Mesodermal cell (in vitro differentiated cells): Measurements from ENCODE around the gene MFAP1.
"Not testable (repeated sequence)": the region's sequence is repeated elsewhere in the genome, so short reads cannot be mapped to it uniquely, and the experiment has no call there.

Source experiments
- H3K27ac ChIP-seq: 2 replicates; pipeline ENCODE4 v1.7.0; 2013; ENCODE audit warnings: mild to moderate bottlenecking, low read depth, low read length, moderate library complexity; ENCODE audit not compliant: severe bottlenecking
- H3K36me3 ChIP-seq: 2 replicates; pipeline ENCODE4 v1.7.1; 2013; ENCODE audit warnings: mild to moderate bottlenecking, low read length, moderate library complexity; ENCODE audit not compliant: control insufficient read depth, insufficient read depth
- H3K4me1 ChIP-seq: one replicate; pipeline ENCODE4 v1.7.1; 2013; ENCODE audit warnings: mild to moderate bottlenecking, low read length; ENCODE audit not compliant: insufficient read depth, control insufficient read depth, poor library complexity, severe bottlenecking
- H3K4me3 ChIP-seq: 2 replicates; pipeline ENCODE4 v1.7.0; 2013; ENCODE audit warnings: low read length, control low read depth, mild to moderate bottlenecking; ENCODE audit not compliant: insufficient read depth, poor library complexity, severe bottlenecking; ENCODE audit errors: extremely low read depth
- H3K9me3 ChIP-seq: 2 replicates; pipeline ENCODE4 v1.7.1; 2013; ENCODE audit warnings: mild to moderate bottlenecking, low read length, moderate library complexity; ENCODE audit not compliant: control insufficient read depth
- WGBS, 2 experiments: methylation state at CpG; one replicate each; pipeline ENCODE4 v1.1.5; 2013; ENCODE audit warnings: missing lambda C conversion rate in 2 of 2; ENCODE audit not compliant: insufficient coverage in 2 of 2; 5-methylcytosine and 5-hydroxymethylcytosine counted together

The MFAP1 gene

DNA sequence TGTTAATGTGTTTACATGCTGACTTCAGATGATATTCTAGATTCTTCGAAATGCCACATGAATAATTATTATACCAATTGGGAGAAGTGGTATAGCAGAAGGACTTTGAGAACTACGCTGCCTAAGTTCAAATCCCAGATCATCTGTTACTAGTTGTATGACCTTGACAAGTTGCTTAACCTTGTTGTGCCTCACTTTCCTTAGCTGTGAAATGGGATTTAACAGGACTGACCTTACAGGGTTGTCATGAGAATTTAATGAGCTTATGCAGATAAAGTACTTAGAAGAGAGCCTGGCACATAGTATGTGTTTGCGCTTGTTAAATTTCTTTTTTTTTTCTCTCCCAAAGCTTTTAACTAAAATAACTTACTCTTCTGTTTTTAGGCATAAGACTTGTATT, 26.8 kb upstream of the MFAP1 start:
- no peak overlapping the region for H3K27ac ChIP-seq
- no peaks in the 10 kb centered on the region for H3K9me3 ChIP-seq
- WGBS, 2 experiments: no CpG with 5 or more reads among the region's 3 CpGs
- no peak overlapping the region for H3K4me3 ChIP-seq
- peaks cover 33% of the 10 kb centered on the region for H3K36me3 ChIP-seq
- no peaks in the 10 kb centered on the region for H3K4me1 ChIP-seq

DNA sequence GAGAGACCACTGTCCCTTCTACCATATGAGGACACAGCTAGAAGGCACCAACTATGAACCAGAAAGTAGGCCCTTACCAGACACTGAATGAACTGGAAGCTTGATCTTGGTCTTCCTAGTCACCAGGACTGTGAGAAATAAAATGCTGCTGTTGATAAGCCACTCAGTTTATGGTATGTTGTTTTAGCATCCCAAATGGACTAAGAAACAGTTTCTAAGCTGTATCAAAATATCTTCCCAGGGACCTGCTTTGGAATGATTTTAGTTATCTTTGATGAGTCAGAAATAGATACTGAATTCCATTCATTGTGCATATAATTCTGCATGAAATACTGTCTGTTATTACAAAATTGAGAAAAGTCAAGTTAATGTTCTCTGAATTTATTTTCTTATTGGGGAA, 20.9 kb upstream of the MFAP1 start:
- H3K9me3 ChIP-seq: no peaks in the 10 kb centered on the region
- no peak overlapping the region for H3K27ac ChIP-seq
- peaks cover 26% of the 10 kb centered on the region for H3K36me3 ChIP-seq
- H3K4me3 ChIP-seq: no peak overlapping the region
- H3K4me1 ChIP-seq: no peaks in the 10 kb centered on the region

DNA sequence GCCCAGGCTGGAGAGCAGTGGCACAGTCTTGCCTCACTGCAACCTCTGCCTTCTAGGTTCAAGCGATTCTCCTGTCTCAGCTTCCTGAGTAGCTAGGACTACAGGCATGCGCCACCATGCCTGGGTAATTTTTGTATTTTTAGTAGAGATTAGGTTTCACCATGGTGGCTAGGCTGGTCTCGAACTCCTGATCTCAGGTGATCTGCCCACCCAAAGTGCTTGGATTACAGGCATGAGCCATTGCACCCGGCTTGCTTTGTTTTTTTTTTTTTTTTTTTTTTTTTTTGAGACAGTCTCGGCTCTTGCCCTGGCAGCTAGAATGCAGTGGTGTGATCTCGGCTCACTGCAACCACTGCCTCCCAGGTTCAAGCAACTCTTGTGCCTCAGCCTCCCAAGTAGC, 8.0 kb upstream of the MFAP1 start:
- not testable (repeated sequence) for H3K4me3 ChIP-seq, H3K27ac ChIP-seq, H3K9me3 ChIP-seq, H3K4me1 ChIP-seq
- WGBS, 2 experiments: 94 to 96% methylated on average over 3 of the region's 6 CpGs
- H3K36me3 ChIP-seq: peaks cover 26% of the 10 kb centered on the region

DNA sequence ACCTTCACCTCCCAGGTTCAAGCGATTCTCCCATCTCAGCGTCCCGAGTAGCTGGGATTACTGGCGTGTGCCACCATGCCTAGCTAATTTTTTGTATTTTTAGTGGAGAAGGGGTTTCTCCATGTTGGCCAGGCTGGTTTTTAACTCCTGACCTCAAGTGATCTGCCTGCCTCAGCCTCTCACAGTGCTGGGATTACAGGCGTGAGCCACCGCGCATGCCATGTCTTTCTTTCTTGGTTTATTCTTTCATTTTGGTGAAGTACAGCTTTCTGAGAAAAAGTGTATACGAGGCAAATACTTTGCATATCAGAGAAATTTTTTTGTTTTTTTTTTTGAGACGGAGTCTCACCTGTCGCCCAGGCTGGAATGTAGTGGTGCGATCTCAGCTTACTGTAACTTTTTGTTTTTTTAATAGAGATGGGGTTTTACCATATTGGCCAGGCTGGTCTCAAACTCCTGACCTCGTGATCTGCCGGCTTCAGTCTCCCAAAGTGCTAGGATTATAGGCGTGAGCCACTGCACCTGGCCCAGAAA, 7.1 kb upstream of the MFAP1 start:
- H3K4me3 ChIP-seq, H3K9me3 ChIP-seq, H3K4me1 ChIP-seq, H3K27ac ChIP-seq: not testable (repeated sequence)
- WGBS, 2 experiments: 94 to 95% methylated on average over 11 of the region's 14 CpGs
- H3K36me3 ChIP-seq: peaks cover 26% of the 10 kb centered on the region

DNA sequence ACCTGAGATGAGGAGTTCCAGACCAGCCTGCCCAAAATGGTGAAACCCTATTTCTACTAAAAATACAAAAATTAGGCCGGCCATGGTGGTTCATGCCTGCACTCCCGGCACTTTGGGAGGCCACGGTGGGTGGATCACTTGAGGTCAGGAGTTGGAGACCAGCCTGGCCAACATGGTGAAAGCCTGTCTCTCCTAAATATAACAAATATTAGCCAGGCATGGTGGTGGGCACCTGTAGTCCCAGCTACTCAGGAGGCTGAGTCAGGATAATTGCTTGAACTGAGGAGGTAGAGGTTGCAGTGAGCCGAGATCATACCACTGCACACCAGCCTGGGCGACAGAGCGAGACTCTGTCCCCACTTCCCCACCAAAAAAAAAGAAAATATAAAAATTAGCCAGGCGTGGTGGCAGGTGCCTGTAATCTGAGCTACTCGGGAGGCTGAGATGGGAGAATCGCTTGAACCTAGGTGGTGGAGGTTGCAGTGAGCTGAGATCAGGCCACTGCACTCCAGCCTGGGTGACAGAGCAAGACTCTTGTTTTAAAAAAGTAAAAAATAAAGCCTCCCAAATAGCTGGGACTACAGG, 6.3 kb upstream of the MFAP1 start:
- H3K4me1 ChIP-seq, H3K4me3 ChIP-seq, H3K9me3 ChIP-seq, H3K27ac ChIP-seq: not testable (repeated sequence)
- 98 to 100% methylated on average over 3 to 7 of the region's 9 CpGs for WGBS, 2 experiments
- peaks cover 22% of the 10 kb centered on the region for H3K36me3 ChIP-seq

DNA sequence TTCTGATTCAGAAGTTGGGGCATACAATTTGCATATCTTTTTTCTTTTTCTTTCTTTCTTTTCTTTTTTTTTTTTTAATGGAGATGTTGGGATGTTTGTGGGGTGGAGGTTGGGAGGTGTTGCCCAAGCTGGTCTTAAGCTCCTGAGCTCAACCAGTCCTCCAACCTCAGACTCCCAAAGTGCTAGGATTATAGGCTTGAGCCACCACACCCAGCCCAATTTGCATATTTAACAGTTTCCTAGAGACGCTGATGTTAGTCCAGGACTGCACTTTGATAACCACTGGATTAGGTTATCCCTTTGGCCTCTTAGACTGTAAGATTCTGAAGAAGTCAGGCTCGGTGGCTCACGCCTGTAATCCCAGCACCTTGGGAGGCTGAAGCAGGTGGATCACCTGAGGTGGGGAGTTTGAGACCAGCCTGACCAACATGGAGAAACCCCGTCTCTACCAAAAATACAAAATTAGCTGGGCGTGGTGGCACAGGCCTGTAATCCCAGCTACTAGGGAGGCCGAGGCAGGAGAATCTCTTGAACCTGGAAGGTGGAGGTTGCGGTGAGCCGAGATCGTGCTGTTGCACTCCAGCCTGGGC, 5.6 kb upstream of the MFAP1 start:
- not testable (repeated sequence) for H3K27ac ChIP-seq, H3K4me1 ChIP-seq, H3K4me3 ChIP-seq, H3K9me3 ChIP-seq
- WGBS, 2 experiments: 92 to 95% methylated on average over 6 of the region's 9 CpGs
- peaks cover 19% of the 10 kb centered on the region for H3K36me3 ChIP-seq

DNA sequence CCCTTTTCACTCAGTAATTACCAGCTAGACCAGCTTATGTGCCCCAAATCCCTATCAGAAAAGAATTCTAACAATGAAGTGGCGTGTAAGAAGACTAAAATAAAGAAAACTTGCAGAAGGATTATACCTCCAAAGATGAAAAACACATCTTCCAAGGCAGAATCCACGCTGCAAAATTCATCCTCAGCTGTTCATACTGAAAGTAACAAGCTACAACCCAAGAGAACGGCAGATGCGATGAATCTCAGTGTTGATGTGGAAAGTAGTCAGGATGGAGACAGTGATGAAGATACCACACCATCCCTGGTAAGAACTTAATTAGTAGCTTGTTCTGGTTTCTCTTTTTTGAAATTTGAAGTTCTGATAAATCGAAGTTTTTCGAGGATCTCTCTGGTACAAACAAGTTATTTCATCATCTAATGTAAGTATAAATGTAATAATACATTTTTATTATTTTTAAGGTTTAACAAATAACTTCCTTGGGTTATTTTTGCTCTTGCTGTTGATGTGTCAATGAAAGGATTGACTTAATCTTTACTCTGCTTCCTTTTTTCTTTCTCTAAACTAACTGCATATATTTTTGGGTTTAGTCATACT, 3.7 kb upstream of the MFAP1 start:
- WGBS, 2 experiments: 90% methylated on average over 2 of the region's 6 CpGs; no CpG with 5 or more reads in 1 of the 2 experiments
- Histone ChIP-seq H3K4me3 (no peak overlapping the region), H3K9me3 (peaks cover 3% of the 10 kb centered on the region), H3K4me1 (no peaks in the 10 kb centered on the region), H3K36me3 (peaks cover 11% of the 10 kb centered on the region), H3K27ac (no peak overlapping the region)

DNA sequence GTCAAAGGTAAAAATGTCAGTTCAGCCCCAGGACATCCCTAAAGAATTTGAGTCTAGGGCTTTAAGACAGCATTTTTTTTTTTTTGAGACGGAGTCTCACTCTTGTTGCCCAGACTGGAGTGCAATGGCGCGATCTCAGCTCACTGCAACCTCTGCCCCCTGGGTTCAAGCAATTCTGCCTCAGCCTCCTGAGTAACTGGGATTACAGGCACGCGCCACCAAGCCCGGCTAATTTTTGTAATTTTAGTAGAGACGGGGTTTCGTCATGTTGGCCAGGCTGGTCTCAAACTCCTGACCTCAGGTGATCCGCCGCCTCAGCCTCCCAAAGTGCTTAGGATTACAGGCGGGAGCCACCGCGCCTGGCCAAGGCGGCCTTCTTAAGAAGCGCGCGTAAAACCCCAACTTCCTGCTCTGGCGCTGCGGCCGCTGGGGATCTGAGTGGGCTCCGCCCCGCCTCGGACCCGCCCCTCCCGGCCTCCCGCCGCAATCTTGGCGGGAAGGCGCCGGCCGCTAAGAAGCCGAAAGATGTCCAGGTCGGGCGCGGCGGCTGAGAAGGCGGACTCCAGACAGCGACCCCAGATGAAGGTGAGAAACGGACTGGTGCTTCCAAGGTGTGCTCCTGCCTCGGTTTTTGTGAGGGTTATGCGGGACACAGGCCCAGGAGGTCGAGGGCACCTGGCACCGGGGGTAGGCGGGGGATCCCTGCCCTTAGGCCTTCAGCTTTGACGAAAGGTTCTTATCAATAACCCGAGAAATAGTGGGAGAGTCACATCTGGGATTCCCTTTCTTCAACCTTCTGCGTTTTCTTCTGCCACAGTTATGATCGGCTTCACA, 2.2 kb upstream of the MFAP1 start, which contains the start of gene WDR76:
WDR76 (plus strand) TSS at position 495 of the 834 bp plus-strand sequence; CDS start at position 526, 31 bp downstream.
- 20 to 22% methylated on average over 43 to 48 of the region's 48 CpGs for WGBS, 2 experiments
- H3K4me1 ChIP-seq: no peaks in the 10 kb centered on the region
- peaks cover 9% of the 10 kb centered on the region for H3K36me3 ChIP-seq
- peak within 1 kb of the TSS; percentile 29 for H3K4me3 ChIP-seq
- no peak within 1 kb of the TSS for H3K27ac ChIP-seq
- peaks cover 3% of the 10 kb centered on the region for H3K9me3 ChIP-seq

DNA sequence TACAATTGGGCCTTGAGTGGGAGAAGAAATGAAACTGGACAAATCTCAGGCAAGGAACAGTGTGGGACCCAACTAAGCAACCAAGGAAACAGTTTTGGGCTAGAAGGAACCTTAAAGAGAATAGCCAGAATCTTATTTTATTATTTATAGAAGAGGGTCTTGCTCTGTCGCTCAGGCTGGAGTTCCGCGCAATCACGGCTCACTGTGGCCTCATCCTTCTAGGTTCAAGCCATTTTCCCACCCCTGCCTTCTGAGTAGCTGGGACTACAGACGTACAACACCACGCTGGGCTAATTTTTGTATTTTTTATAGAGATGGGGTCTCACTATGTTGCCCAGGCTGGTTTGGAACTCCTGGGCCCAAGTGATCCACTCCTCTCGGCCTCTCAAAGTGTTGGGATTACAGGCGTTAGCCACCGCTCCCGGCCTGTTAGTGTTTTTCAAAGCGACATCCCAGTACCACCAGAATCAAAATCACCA, 1.6 kb upstream of the MFAP1 start:
- Histone ChIP-seq H3K9me3 (peaks cover 3% of the 10 kb centered on the region), H3K27ac (no peak overlapping the region), H3K36me3 (peaks cover 9% of the 10 kb centered on the region), H3K4me3 (no peak overlapping the region), H3K4me1 (no peaks in the 10 kb centered on the region)
- 95 to 100% methylated on average over 7 to 9 of the region's 11 CpGs for WGBS, 2 experiments

DNA sequence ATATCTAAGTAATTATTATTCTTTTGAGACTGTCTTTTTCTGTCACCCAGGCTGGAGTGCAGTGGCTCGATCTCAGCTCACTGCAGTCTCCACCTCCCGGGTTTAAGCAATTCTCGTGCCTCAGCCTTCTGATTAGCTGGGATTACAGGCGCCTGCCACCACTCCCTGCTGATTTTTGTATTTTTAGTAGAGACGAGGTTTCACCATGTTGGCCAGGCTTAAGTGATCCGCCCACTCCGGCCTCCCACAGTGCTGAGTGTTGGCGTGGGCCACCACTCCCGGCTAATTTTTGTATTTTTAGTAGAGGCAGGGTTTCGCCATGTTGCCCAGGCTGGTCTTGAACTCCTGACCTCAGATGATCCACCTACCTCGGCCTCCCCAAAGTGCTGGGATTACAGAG, 815 bp upstream of the MFAP1 start:
- not testable (repeated sequence) for H3K4me3 ChIP-seq, H3K27ac ChIP-seq, H3K9me3 ChIP-seq, H3K4me1 ChIP-seq, H3K36me3 ChIP-seq
- 86 to 89% methylated on average over 9 to 11 of the region's 11 CpGs for WGBS, 2 experiments
